Activated naive CD8-positive, alpha-beta T cell (primary cell): ENCODE measurements around the gene PATE4.
"Not testable (repeated sequence)": the region's sequence is repeated elsewhere in the genome, so short reads cannot be mapped to it uniquely, and the experiment has no call there.

Experiments
- H3K27ac Mint-ChIP-seq: one replicate; pipeline ENCODE4 v1.8.0; 2021; ENCODE audit warnings: mixed read lengths
- H3K27me3 Mint-ChIP-seq: one replicate; pipeline ENCODE4 v1.8.0; 2021; ENCODE audit warnings: mixed read lengths
- H3K36me3 Mint-ChIP-seq: one replicate; pipeline ENCODE4 v1.8.0; 2021; ENCODE audit warnings: mixed read lengths
- H3K4me1 Mint-ChIP-seq: one replicate; pipeline ENCODE4 v1.8.0; 2021; ENCODE audit warnings: low read depth, mixed read lengths
- H3K4me3 Mint-ChIP-seq: one replicate; pipeline ENCODE4 v1.8.0; 2021; ENCODE audit warnings: mild to moderate bottlenecking, mixed read lengths
- H3K9me3 Mint-ChIP-seq: one replicate; pipeline ENCODE4 v1.8.0; 2021; ENCODE audit warnings: low read depth, mixed read lengths

The PATE4 gene

GRCh38 chr11:125833016-125833415 is at the start of gene PATE4:
Gene PATE4, plus strand, starts transcription at chr11:125833316. Its CDS starts 44 bp downstream, at chr11:125833360.
- Mint-ChIP-seq H3K36me3 (no peaks in the 10 kb centered on the region), H3K27ac (no peak within 1 kb of the TSS), H3K4me1 (no peaks in the 10 kb centered on the region), H3K9me3 (peaks cover 4% of the 10 kb centered on the region), H3K4me3 (no peak within 1 kb of the TSS), H3K27me3 (peaks cover 14% of the 10 kb centered on the region)

- Mint-ChIP-seq H3K36me3 (no peaks in the 10 kb centered on the region), H3K4me1 (no peaks in the 10 kb centered on the region), H3K27ac (no peak overlapping the region), H3K27me3 (peaks cover 8% of the 10 kb centered on the region), H3K4me3 (no peak overlapping the region), H3K9me3 (no peaks in the 10 kb centered on the region)
Measured at GRCh38 chr11:125784678-125785077, 48.4 kb upstream of the PATE4 start.

- Mint-ChIP-seq H3K36me3 (no peaks in the 10 kb centered on the region), H3K27ac (no peak within 1 kb of the TSS), H3K9me3 (no peaks in the 10 kb centered on the region), H3K4me3 (no peak within 1 kb of the TSS), H3K27me3 (peaks cover 3% of the 10 kb centered on the region), H3K4me1 (no peaks in the 10 kb centered on the region)
Measured at GRCh38 chr11:125787827-125788226, 45.3 kb upstream of the PATE4 start, which contains the start of gene PATE3. Gene PATE3, plus strand, starts transcription at chr11:125788127. Its CDS starts 25 bp downstream, at chr11:125788152.

- peaks cover 7% of the 10 kb centered on the region for H3K27me3 Mint-ChIP-seq
- H3K36me3 Mint-ChIP-seq, result no peaks in the 10 kb centered on the region
- no peak overlapping the region for H3K27ac Mint-ChIP-seq
- H3K4me3 Mint-ChIP-seq, result no peak overlapping the region
- H3K4me1 Mint-ChIP-seq, result no peaks in the 10 kb centered on the region
- peaks cover 10% of the 10 kb centered on the region for H3K9me3 Mint-ChIP-seq
Measured at GRCh38 chr11:125790825-125791224, 42.3 kb upstream of the PATE4 start.

GRCh38 chr11:125797641-125798040 is 35.5 kb upstream of the PATE4 start:
- Mint-ChIP-seq H3K9me3 (peaks cover 47% of the 10 kb centered on the region), H3K36me3 (peaks cover 4% of the 10 kb centered on the region), H3K4me1 (no peaks in the 10 kb centered on the region), H3K4me3 (no peak overlapping the region), H3K27ac (no peak overlapping the region), H3K27me3 (peaks cover 17% of the 10 kb centered on the region)

- H3K27ac Mint-ChIP-seq, result no peak overlapping the region
- H3K4me1 Mint-ChIP-seq, result no peaks in the 10 kb centered on the region
- peaks cover 4% of the 10 kb centered on the region for H3K36me3 Mint-ChIP-seq
- no peak overlapping the region for H3K4me3 Mint-ChIP-seq
- H3K27me3 Mint-ChIP-seq, result peaks cover 15% of the 10 kb centered on the region
- H3K9me3 Mint-ChIP-seq, result peaks cover 48% of the 10 kb centered on the region
Measured at GRCh38 chr11:125799808-125800207, 33.3 kb upstream of the PATE4 start.

GRCh38 chr11:125802387-125802786 is 30.7 kb upstream of the PATE4 start:
- Mint-ChIP-seq H3K36me3 (peaks cover 4% of the 10 kb centered on the region), H3K4me3 (no peak overlapping the region), H3K27ac (no peak overlapping the region), H3K4me1 (no peaks in the 10 kb centered on the region), H3K27me3 (peaks cover 13% of the 10 kb centered on the region), H3K9me3 (peaks cover 39% of the 10 kb centered on the region)

- H3K4me3 Mint-ChIP-seq, result no peak overlapping the region
- H3K36me3 Mint-ChIP-seq, result no peaks in the 10 kb centered on the region
- no peaks in the 10 kb centered on the region for H3K4me1 Mint-ChIP-seq
- peaks cover 21% of the 10 kb centered on the region for H3K9me3 Mint-ChIP-seq
- H3K27ac Mint-ChIP-seq, result no peak overlapping the region
- H3K27me3 Mint-ChIP-seq, result peaks cover 2% of the 10 kb centered on the region
Measured at GRCh38 chr11:125807909-125808308, 25.2 kb upstream of the PATE4 start.

- Mint-ChIP-seq H3K36me3 (no peaks in the 10 kb centered on the region), H3K4me1 (no peaks in the 10 kb centered on the region), H3K9me3 (peaks cover 4% of the 10 kb centered on the region), H3K27ac (no peak overlapping the region), H3K4me3 (no peak overlapping the region), H3K27me3 (peaks cover 16% of the 10 kb centered on the region)
Measured at GRCh38 chr11:125835748-125836147, 2.6 kb downstream of the PATE4 start.

- Mint-ChIP-seq H3K27me3 (peaks cover 8% of the 10 kb centered on the region), H3K9me3 (peaks cover 17% of the 10 kb centered on the region), H3K4me1 (no peaks in the 10 kb centered on the region), H3K4me3 (no peak overlapping the region), H3K36me3 (peaks cover 8% of the 10 kb centered on the region), H3K27ac (no peak overlapping the region)
Measured at GRCh38 chr11:125842321-125842948, 9.3 kb downstream of the PATE4 start.

- Mint-ChIP-seq H3K9me3 (peaks cover 21% of the 10 kb centered on the region), H3K27ac (no peak overlapping the region), H3K4me3 (no peak overlapping the region), H3K4me1 (no peaks in the 10 kb centered on the region), H3K36me3 (peaks cover 8% of the 10 kb centered on the region), H3K27me3 (peaks cover 2% of the 10 kb centered on the region)
Measured at GRCh38 chr11:125846188-125846587, 13.1 kb downstream of the PATE4 start.

GRCh38 chr11:125857670-125858069 is 24.6 kb downstream of the PATE4 start:
- not testable (repeated sequence) for H3K36me3 Mint-ChIP-seq, H3K4me1 Mint-ChIP-seq, H3K4me3 Mint-ChIP-seq, H3K27me3 Mint-ChIP-seq, H3K27ac Mint-ChIP-seq, H3K9me3 Mint-ChIP-seq

- not testable (repeated sequence) for H3K9me3 Mint-ChIP-seq, H3K27me3 Mint-ChIP-seq, H3K36me3 Mint-ChIP-seq, H3K4me3 Mint-ChIP-seq, H3K4me1 Mint-ChIP-seq, H3K27ac Mint-ChIP-seq
Measured at GRCh38 chr11:125862786-125863185, 29.7 kb downstream of the PATE4 start.

- not testable (repeated sequence) for H3K36me3 Mint-ChIP-seq, H3K4me3 Mint-ChIP-seq
Measured at GRCh38 chr11:125865354-125865753, 32.2 kb downstream of the PATE4 start.

GRCh38 chr11:125869521-125869920 is 36.4 kb downstream of the PATE4 start:
- Mint-ChIP-seq H3K27me3 (peaks cover 4% of the 10 kb centered on the region), H3K36me3 (no peaks in the 10 kb centered on the region), H3K4me1 (no peaks in the 10 kb centered on the region), H3K27ac (no peak overlapping the region), H3K4me3 (no peak overlapping the region), H3K9me3 (no peaks in the 10 kb centered on the region)

More at GRCh38 chr11:125865354-125865753, 32.2 kb downstream of the PATE4 start:
- not testable (repeated sequence) for H3K4me1 Mint-ChIP-seq, H3K9me3 Mint-ChIP-seq, H3K27ac Mint-ChIP-seq, H3K27me3 Mint-ChIP-seq
